Activated T-cell treated with anti-CD3 and anti-CD28 coated beads, Interleukin-2, amount 50 U/mL, for 4 hours (primary cell): ENCODE data around the gene PTCSC3. TPM values are rescaled to one million over a fixed set of nuclear protein-coding genes. Genes with fewer than 3 reads are reported as not detected.

Source experiments
- ATAC-seq, 2 donors: fragments of 200-7000 bp; cut with Tn5 transposase; one replicate each; pipeline ENCODE4 v1.10.0; 2021
- DNase-seq: peaks from one replicate; pipeline ENCODE4 v3.0.0-alpha.2; 2020
- H3K27me3 Mint-ChIP-seq: one replicate; pipeline ENCODE4 v1.8.0; 2021; ENCODE audit warnings: low read depth, mixed read lengths
- H3K36me3 Mint-ChIP-seq: one replicate; pipeline ENCODE4 v1.8.0; 2022; ENCODE audit warnings: mixed read lengths; ENCODE audit not compliant: insufficient read depth
- H3K4me1 Mint-ChIP-seq: one replicate; pipeline ENCODE4 v1.8.0; 2021; ENCODE audit warnings: low read depth, mixed read lengths
- H3K4me3 Mint-ChIP-seq: one replicate; pipeline ENCODE4 v1.8.0; 2021; ENCODE audit warnings: mild to moderate bottlenecking, moderate library complexity, mixed read lengths
- H3K9me3 Mint-ChIP-seq: one replicate; pipeline ENCODE4 v1.8.0; 2021; ENCODE audit warnings: mixed read lengths
- total RNA-seq, 3 donors: library from RNA; stranded (reverse); gene quantifications; one replicate each; pipeline ENCODE4 v1.2.1, GENCODE V29; 2021

The PTCSC3 gene
- total RNA-seq, 3 donors from 2014 or later = not detected

- Mint-ChIP-seq H3K36me3 (no peaks in the 10 kb centered on the region), H3K4me3 (no peak overlapping the region), H3K4me1 (no peaks in the 10 kb centered on the region), H3K27me3 (peaks cover 2% of the 10 kb centered on the region), H3K9me3 (no peaks in the 10 kb centered on the region)
- DNase-seq (no peak), ATAC-seq (no peak)
Observed at GRCh38 chr14:36204461-36205073, 28.0 kb upstream of the PTCSC3 start.

- Mint-ChIP-seq H3K27me3 (peaks cover 10% of the 10 kb centered on the region), H3K4me3 (no peak overlapping the region)
- ATAC-seq = no peak
Observed at GRCh38 chr14:36198378-36198777, 21.9 kb upstream of the PTCSC3 start.

GRCh38 chr14:36194663-36195062 lies 18.1 kb upstream of the PTCSC3 start:
- DNase-seq (no peak), ATAC-seq (no peak)
- H3K4me3 Mint-ChIP-seq = no peak overlapping the region
- no peaks in the 10 kb centered on the region for H3K4me1 Mint-ChIP-seq
- H3K27me3 Mint-ChIP-seq = peaks cover 10% of the 10 kb centered on the region
- H3K36me3 Mint-ChIP-seq = no peaks in the 10 kb centered on the region
- no peaks in the 10 kb centered on the region for H3K9me3 Mint-ChIP-seq

More at GRCh38 chr14:36198378-36198777, 21.9 kb upstream of the PTCSC3 start:
- DNase-seq = no peak
- Mint-ChIP-seq H3K36me3 (no peaks in the 10 kb centered on the region), H3K4me1 (no peaks in the 10 kb centered on the region), H3K9me3 (no peaks in the 10 kb centered on the region)

- DNase-seq (no peak), ATAC-seq (no peak)
- peaks cover 4% of the 10 kb centered on the region for H3K27me3 Mint-ChIP-seq
- H3K4me3 Mint-ChIP-seq = no peak overlapping the region
- no peaks in the 10 kb centered on the region for H3K9me3 Mint-ChIP-seq
- no peaks in the 10 kb centered on the region for H3K4me1 Mint-ChIP-seq
- no peaks in the 10 kb centered on the region for H3K36me3 Mint-ChIP-seq
Observed at GRCh38 chr14:36192530-36192929, 16.0 kb upstream of the PTCSC3 start.

- Mint-ChIP-seq H3K36me3 (no peaks in the 10 kb centered on the region), H3K4me1 (no peaks in the 10 kb centered on the region), H3K4me3 (no peak overlapping the region), H3K9me3 (no peaks in the 10 kb centered on the region), H3K27me3 (peaks cover 4% of the 10 kb centered on the region)
- ATAC-seq = no peak
- no peak for DNase-seq
Observed at GRCh38 chr14:36183402-36183801, 6.9 kb upstream of the PTCSC3 start.

- H3K36me3 Mint-ChIP-seq = no peaks in the 10 kb centered on the region
Observed at GRCh38 chr14:36181417-36181816, 4.9 kb upstream of the PTCSC3 start.

GRCh38 chr14:36177489-36177888 lies 967 bp upstream of the PTCSC3 start:
- H3K9me3 Mint-ChIP-seq = no peaks in the 10 kb centered on the region
- no peak overlapping the region for H3K4me3 Mint-ChIP-seq
- H3K4me1 Mint-ChIP-seq = no peaks in the 10 kb centered on the region
- DNase-seq (no peak), ATAC-seq (no peak)
- no peaks in the 10 kb centered on the region for H3K36me3 Mint-ChIP-seq
- H3K27me3 Mint-ChIP-seq = peaks cover 5% of the 10 kb centered on the region

More at GRCh38 chr14:36181417-36181816, 4.9 kb upstream of the PTCSC3 start:
- no peak overlapping the region for H3K4me3 Mint-ChIP-seq
- H3K9me3 Mint-ChIP-seq = no peaks in the 10 kb centered on the region
- H3K4me1 Mint-ChIP-seq = no peaks in the 10 kb centered on the region
- peaks cover 4% of the 10 kb centered on the region for H3K27me3 Mint-ChIP-seq
- ATAC-seq (no peak), DNase-seq (no peak)

GRCh38 chr14:36174767-36175424 lies 1.6 kb downstream of the PTCSC3 start:
- H3K36me3 Mint-ChIP-seq = no peaks in the 10 kb centered on the region
- H3K9me3 Mint-ChIP-seq = no peaks in the 10 kb centered on the region
- no peak for ATAC-seq
- H3K4me3 Mint-ChIP-seq = no peak overlapping the region
- H3K27me3 Mint-ChIP-seq = peaks cover 4% of the 10 kb centered on the region
- no peaks in the 10 kb centered on the region for H3K4me1 Mint-ChIP-seq
- no peak for DNase-seq

- Mint-ChIP-seq H3K4me3 (no peak overlapping the region), H3K27me3 (peaks cover 6% of the 10 kb centered on the region), H3K36me3 (no peaks in the 10 kb centered on the region), H3K4me1 (no peaks in the 10 kb centered on the region), H3K9me3 (no peaks in the 10 kb centered on the region)
- no peak for DNase-seq
- ATAC-seq = no peak
Observed at GRCh38 chr14:36173161-36173560, 3.4 kb downstream of the PTCSC3 start.

GRCh38 chr14:36171607-36172006 lies 4.9 kb downstream of the PTCSC3 start:
- Mint-ChIP-seq H3K4me3 (no peak overlapping the region), H3K36me3 (no peaks in the 10 kb centered on the region), H3K4me1 (no peaks in the 10 kb centered on the region), H3K9me3 (no peaks in the 10 kb centered on the region), H3K27me3 (peaks cover 6% of the 10 kb centered on the region)
- ATAC-seq (no peak), DNase-seq (no peak)

GRCh38 chr14:36167431-36167830 lies 9.1 kb downstream of the PTCSC3 start:
- DNase-seq = no peak
- H3K4me3 Mint-ChIP-seq = no peak overlapping the region
- no peaks in the 10 kb centered on the region for H3K9me3 Mint-ChIP-seq
- H3K4me1 Mint-ChIP-seq = no peaks in the 10 kb centered on the region
- peaks cover 6% of the 10 kb centered on the region for H3K27me3 Mint-ChIP-seq
- H3K36me3 Mint-ChIP-seq = no peaks in the 10 kb centered on the region
- ATAC-seq = no peak

- H3K9me3 Mint-ChIP-seq = no peaks in the 10 kb centered on the region
- no peaks in the 10 kb centered on the region for H3K36me3 Mint-ChIP-seq
- no peak for DNase-seq
- no peak for ATAC-seq
- peaks cover 2% of the 10 kb centered on the region for H3K27me3 Mint-ChIP-seq
- H3K4me1 Mint-ChIP-seq = no peaks in the 10 kb centered on the region
- H3K4me3 Mint-ChIP-seq = no peak overlapping the region
Observed at GRCh38 chr14:36163451-36163850, 13.1 kb downstream of the PTCSC3 start.

GRCh38 chr14:36162267-36162666 lies 14.3 kb downstream of the PTCSC3 start:
- H3K36me3 Mint-ChIP-seq = no peaks in the 10 kb centered on the region
- ATAC-seq (no peak), DNase-seq (no peak)
- no peaks in the 10 kb centered on the region for H3K9me3 Mint-ChIP-seq
- peaks cover 2% of the 10 kb centered on the region for H3K27me3 Mint-ChIP-seq
- no peak overlapping the region for H3K4me3 Mint-ChIP-seq
- H3K4me1 Mint-ChIP-seq = no peaks in the 10 kb centered on the region

GRCh38 chr14:36161776-36162175 lies 14.7 kb downstream of the PTCSC3 start:
- Mint-ChIP-seq H3K4me1 (no peaks in the 10 kb centered on the region), H3K4me3 (no peak overlapping the region), H3K36me3 (no peaks in the 10 kb centered on the region), H3K9me3 (no peaks in the 10 kb centered on the region), H3K27me3 (peaks cover 2% of the 10 kb centered on the region)
- no peak for DNase-seq
- no peak for ATAC-seq

- H3K4me3 Mint-ChIP-seq = no peak overlapping the region
- H3K4me1 Mint-ChIP-seq = no peaks in the 10 kb centered on the region
- ATAC-seq (no peak), DNase-seq (no peak)
- H3K27me3 Mint-ChIP-seq = peaks cover 3% of the 10 kb centered on the region
- peaks cover 16% of the 10 kb centered on the region for H3K9me3 Mint-ChIP-seq
- H3K36me3 Mint-ChIP-seq = no peaks in the 10 kb centered on the region
Observed at GRCh38 chr14:36151335-36151734, 25.2 kb downstream of the PTCSC3 start.
